H1 (cell line): ENCODE results near the gene BTBD9. TPM values are rescaled to one million over a fixed set of nuclear protein-coding genes. Genes with fewer than 3 reads are reported as not detected.

Source experiments
- CTCF ChIA-PET: fragments of 300-600 bp; sonication (Branson Sonifier 250); formaldehyde crosslinking; loops from one replicate; lab custom pipeline; 2021; ENCODE audit not compliant: partially characterized antibody; lab: Charles Lee
- POLR2A ChIA-PET: fragments of 300-600 bp; sonication (Branson Sonifier 250); formaldehyde crosslinking; loops from one replicate; lab custom pipeline; 2021; ENCODE audit warnings: inconsistent platforms; ENCODE audit not compliant: partially characterized antibody; lab: Charles Lee
- DNase-seq, 2 experiments: peaks; one replicate each; pipeline versions ENCODE4 v3.0.0 to v3.0.0-alpha.2; 2010 to 2022; ENCODE audit warnings: low spot score in 2 of 2, low read depth in 1 of 2, mixed read lengths in 1 of 2
- FAIRE-seq: peaks from 2 replicates; lab custom pipeline; 2011; peaks lifted over from hg19 to GRCh38; lab: Jason Lieb, UNC
- H2AFZ ChIP-seq: 2 replicates; pipeline ENCODE4 v1.8.1; 2012; ENCODE audit warnings: low read length, inconsistent platforms
- H2AK5ac ChIP-seq: 2 replicates; pipeline ENCODE4 v1.6.1; 2013; ENCODE audit warnings: low read depth, low read length
- H2BK120ac ChIP-seq: replicated peaks from 2 replicates; pipeline ENCODE3; 2013; ENCODE audit warnings: low read depth, low read length, inconsistent platforms
- H2BK12ac ChIP-seq: 2 replicates; pipeline ENCODE4 v1.6.1; 2013; ENCODE audit warnings: low read depth, low read length
- H2BK15ac ChIP-seq: 2 replicates; pipeline ENCODE4 v1.6.1; 2013; ENCODE audit warnings: low read length
- H2BK20ac ChIP-seq: 2 replicates; pipeline ENCODE4 v1.6.1; 2013; ENCODE audit warnings: low read length
- H2BK5ac ChIP-seq: 2 replicates; pipeline ENCODE4 v1.6.1; 2013; ENCODE audit warnings: low read depth, low read length
- H3K14ac ChIP-seq: 2 replicates; pipeline ENCODE4 v1.6.1; 2013; ENCODE audit warnings: inconsistent platforms; ENCODE audit not compliant: insufficient read length
- H3K18ac ChIP-seq: 2 replicates; pipeline ENCODE4 v1.6.1; 2013; ENCODE audit warnings: low read length; ENCODE audit errors: extremely low read depth
- H3K23ac ChIP-seq: 2 replicates; pipeline ENCODE4 v1.6.1; 2013; ENCODE audit warnings: inconsistent platforms; ENCODE audit not compliant: insufficient read length
- H3K23me2 ChIP-seq: 2 replicates; pipeline ENCODE4 v1.6.1; 2013; ENCODE audit warnings: low read depth, low read length
- H3K27ac ChIP-seq: 2 replicates; pipeline ENCODE4 v1.6.1; 2011; ENCODE audit warnings: low read depth, low read length, inconsistent platforms
- H3K27me3 ChIP-seq, 4 experiments: replicated peaks in 1 of 4; 1 replicate in 1 of 4; 2 replicates in 3 of 4; pipeline versions ENCODE4 v1.6.1 to v1.8.1; 2011 to 2013; ENCODE audit warnings: low read length in 3 of 4, mild to moderate bottlenecking in 3 of 4, inconsistent platforms in 2 of 4, mixed read lengths in 2 of 4, moderate library complexity in 1 of 4; ENCODE audit not compliant: control insufficient read depth in 3 of 4, insufficient read depth in 3 of 4; ENCODE audit errors: extremely low read depth in 1 of 4
- H3K36me3 ChIP-seq, 4 experiments: 2 replicates each; pipeline versions ENCODE4 v1.6.1 to v1.8.1; 2011 to 2013; ENCODE audit warnings: mild to moderate bottlenecking in 4 of 4, low read length in 3 of 4, moderate library complexity in 2 of 4, control low read depth in 1 of 4, inconsistent platforms in 1 of 4; ENCODE audit not compliant: insufficient read depth in 4 of 4, control insufficient read depth in 2 of 4
- H3K4ac ChIP-seq: replicated peaks from 2 replicates; pipeline ENCODE3; 2013; ENCODE audit warnings: low read length, low read depth, mixed read lengths, inconsistent platforms; ENCODE audit not compliant: insufficient read length
- H3K4me1 ChIP-seq, 4 experiments: replicated peaks in 1 of 4; 1 replicate in 1 of 4; 2 replicates in 3 of 4; pipeline versions ENCODE4 v1.6.1 to v1.8.1; 2011 to 2013; ENCODE audit warnings: low read length in 3 of 4, inconsistent platforms in 2 of 4, mixed read lengths in 1 of 4; ENCODE audit not compliant: insufficient read depth in 4 of 4, control insufficient read depth in 3 of 4
- H3K4me2 ChIP-seq, 2 experiments: 2 replicates each; pipeline versions ENCODE4 v1.6.1 to v1.8.1; 2011 to 2013; ENCODE audit warnings: low read depth in 2 of 2, low read length in 2 of 2, control low read depth in 1 of 2, inconsistent platforms in 1 of 2, mild to moderate bottlenecking in 1 of 2; ENCODE audit not compliant: insufficient read depth in 1 of 2
- H3K4me3 ChIP-seq, 4 experiments: fragments of 200-600, 300-600 bp in 1 of 4; sonication (generic), shearing (Covaris generic), sonication (Bioruptor Twin) in 1 of 4; 2 replicates each; pipeline versions ENCODE4 v1.5.1 to v1.8.1; 2011 to 2016; ENCODE audit warnings: low read length in 4 of 4, low read depth in 3 of 4, control low read depth in 2 of 4, inconsistent platforms in 2 of 4, mild to moderate bottlenecking in 2 of 4, mixed read lengths in 1 of 4, moderate library complexity in 1 of 4; ENCODE audit not compliant: insufficient read depth in 2 of 4; ENCODE audit errors: extremely low read depth in 1 of 4
- H3K56ac ChIP-seq: replicated peaks from 2 replicates; pipeline ENCODE3; 2013; ENCODE audit warnings: low read depth, mild to moderate bottlenecking, mixed read lengths, low read length, inconsistent platforms; ENCODE audit not compliant: insufficient read length
- H3K79me1 ChIP-seq: 2 replicates; pipeline ENCODE4 v1.6.1; 2013; ENCODE audit warnings: low read depth, low read length, control low read depth
- H3K79me2 ChIP-seq, 2 experiments: 2 replicates each; pipeline versions ENCODE4 v1.6.1 to v1.8.1; 2012 to 2013; ENCODE audit warnings: low read length in 2 of 2, mild to moderate bottlenecking in 2 of 2, inconsistent platforms in 1 of 2; ENCODE audit not compliant: insufficient read depth in 2 of 2, control insufficient read depth in 1 of 2
- H3K9ac ChIP-seq, 4 experiments: replicated peaks in 1 of 4; 1 replicate in 1 of 4; 2 replicates in 3 of 4; pipeline versions ENCODE4 v1.6.1 to v1.8.1; 2011 to 2013; ENCODE audit warnings: low read depth in 3 of 4, low read length in 3 of 4, control low read depth in 2 of 4, mild to moderate bottlenecking in 2 of 4, moderate library complexity in 2 of 4, inconsistent platforms in 1 of 4; ENCODE audit errors: extremely low read depth in 1 of 4
- H3K9me3 ChIP-seq, 2 experiments: 2 replicates each; pipeline versions ENCODE4 v1.6.1 to v1.8.1; 2012 to 2013; ENCODE audit warnings: mild to moderate bottlenecking in 2 of 2, moderate library complexity in 2 of 2, control low read depth in 1 of 2, inconsistent platforms in 1 of 2, low read depth in 1 of 2, low read length in 1 of 2, mixed read lengths in 1 of 2; ENCODE audit not compliant: insufficient read depth in 2 of 2
- H4K20me1 ChIP-seq, 2 experiments: replicated peaks in 1 of 2; 2 replicates each; pipeline versions ENCODE3 to v1.8.1; 2011 to 2013; ENCODE audit warnings: inconsistent platforms in 2 of 2, low read length in 2 of 2, mild to moderate bottlenecking in 1 of 2; ENCODE audit not compliant: insufficient read depth in 2 of 2, control insufficient read depth in 1 of 2
- H4K5ac ChIP-seq: 2 replicates; pipeline ENCODE4 v1.6.1; 2013; ENCODE audit warnings: low read length, low read depth, mixed read lengths, inconsistent platforms; ENCODE audit not compliant: insufficient read length
- H4K8ac ChIP-seq: 2 replicates; pipeline ENCODE4 v1.8.0; 2013; ENCODE audit warnings: mild to moderate bottlenecking, moderate library complexity, low read length, inconsistent platforms; ENCODE audit not compliant: insufficient read depth; ENCODE audit errors: extremely low read depth
- H4K91ac ChIP-seq: replicated peaks from 2 replicates; pipeline ENCODE3; 2013; ENCODE audit warnings: low read length, mixed read lengths, inconsistent platforms; ENCODE audit not compliant: insufficient read length
- ASH2L ChIP-seq: fragments of 200-600, 300-600 bp; sonication (generic); IDR thresholded peaks from one replicate; pipeline ENCODE4 v1.7.1; 2017; ENCODE audit warnings: low read length
- CHD1 ChIP-seq: IDR thresholded peaks from 2 replicates; pipeline ENCODE4 v1.6.1; 2012; ENCODE audit warnings: low read depth, low read length, improper control_type of control experiment
- EGR1 ChIP-seq: IDR thresholded peaks from 2 replicates; pipeline ENCODE4 v1.6.1; 2011; ENCODE audit warnings: low read depth, low read length, borderline replicate concordance
- RNF2 ChIP-seq: fragments of 200-900, 300-1000 bp; sonication (generic); IDR thresholded peaks from 2 replicates; pipeline ENCODE4 v1.7.1; 2016; ENCODE audit warnings: borderline replicate concordance, low read depth, mild to moderate bottlenecking, antibody characterized with exemption, low read length; ENCODE audit not compliant: poor library complexity, severe bottlenecking; ENCODE audit errors: missing control alignments
- RXRA ChIP-seq: IDR thresholded peaks from 2 replicates; pipeline ENCODE4 v1.6.1; 2011; ENCODE audit warnings: low read depth, mild to moderate bottlenecking, low read length, moderate library complexity; ENCODE audit not compliant: insufficient read depth
- TAF1 ChIP-seq: IDR thresholded peaks from 2 replicates; pipeline ENCODE4 v1.6.1; 2011; ENCODE audit warnings: mild to moderate bottlenecking, low read depth, low read length
- TBP ChIP-seq: IDR thresholded peaks from 2 replicates; pipeline ENCODE4 v1.6.1; 2011; ENCODE audit warnings: low read depth, low read length, improper control_type of control experiment
- WGBS, 2 experiments: shearing (Covaris generic) in 1 of 2; methylation state at CpG; one replicate each; pipeline versions ENCODE4 v1.1.6 to v1.1.7; 2013 to 2015; ENCODE audit warnings: low lambda C conversion rate in 2 of 2, mixed read lengths in 2 of 2, inconsistent platforms in 1 of 2, low coverage in 1 of 2, missing lambda C conversion rate in 1 of 2; ENCODE audit not compliant: insufficient replicate concordance in 2 of 2, insufficient coverage in 1 of 2, insufficient read length in 1 of 2; ENCODE audit errors: extremely low coverage in 1 of 2, missing lambda C conversion rate in 1 of 2; 5-methylcytosine and 5-hydroxymethylcytosine counted together
- polyA plus RNA-seq, 7 experiments: library from polyadenylated mRNA; depleted of rRNA in 3 of 7; stranded (reverse) in 5 of 7; unstranded in 2 of 7; fragments of >200 nt in 5 of 7; fragments of 200-250 nt in 2 of 7; gene quantifications; 1 replicate in 5 of 7; 2 replicates in 1 of 7; 4 replicates in 1 of 7; pipeline versions ENCODE4 v1.2.1 to v1.2.3, GENCODE V29; 2011 to 2013; ENCODE audit warnings: missing spikeins in 2 of 7, mixed read lengths in 2 of 7
- total RNA-seq: library from RNA; stranded (reverse); fragmentation: NEBNext Ultra II Directional; extraction: Animal tissue kit (Norgen Biotek cat#: 25700); gene quantifications from 2 replicates; pipeline ENCODE4 v1.2.1, GENCODE V29; 2021
- TF ChIP-seq, protein P1 (sequence below): IDR thresholded peaks from 2 replicates; pipeline ENCODE4 v1.6.1; 2012; ENCODE audit warnings: low read length, inconsistent platforms

BTBD9 gene
- total and polyA plus RNA-seq, 2 of the 8 experiments (the other 6 are each of a cell fraction or from before 2014, with no cell fraction given): 0.92 to 4.1 TPM

GRCh38 chr6:38178584-38178886 lies 461.2 kb downstream of the BTBD9 start:
- Histone ChIP-seq H3K4ac (no peak overlapping the region), H2BK20ac (no peak overlapping the region), H3K79me2 (no peaks in the 10 kb centered on the region), H3K56ac (no peak overlapping the region), H4K8ac (no peak overlapping the region), H2AFZ (no peak overlapping the region), H4K91ac (no peak overlapping the region), H2AK5ac (no peak overlapping the region), H3K27ac (no peak overlapping the region), H3K79me1 (no peaks in the 10 kb centered on the region), H4K5ac (no peak overlapping the region), H3K27me3 (no peaks in the 10 kb centered on the region), H3K9ac (no peak overlapping the region), H4K20me1 (peaks cover 0 to 2% of the 10 kb centered on the region in 2 experiments), H3K4me3 (no peak overlapping the region), H3K9me3 (no peaks in the 10 kb centered on the region), H3K4me2 (no peak overlapping the region), H2BK5ac (no peak overlapping the region), H3K36me3 (no peaks in the 10 kb centered on the region), H3K23me2 (no peaks in the 10 kb centered on the region), H3K18ac (no peak overlapping the region), H2BK120ac (no peak overlapping the region), H2BK15ac (no peak overlapping the region), H3K4me1 (peaks cover 0 to 4% (median 0%) of the 10 kb centered on the region in 4 experiments; a peak in 3 of 7 replicates), H2BK12ac (0 out of 2 replicates have a peak overlapping the region, but pooled peaks have one; percentile 29), H3K14ac (no peak overlapping the region), H3K23ac (no peak overlapping the region)
- no peak for DNase-seq
- FAIRE-seq: no peak
- ChIA-PET CTCF (interaction anchor here (0.7 to 2.6 kb wide), 7 partner anchors 10 to 570 kb away, joined by 3 to 12 read pairs (median 3); no protein-coding TSS in a partner anchor), POLR2A (no interaction called here)
- WGBS, 2 experiments: 88% methylated on average over 1 of the region's 2 CpGs; no CpG with 5 or more reads in 1 of the 2 experiments
- no peak for TF ChIP-seq TAF1
- TF ChIP-seq RXRA: no peak
- no peak for TF ChIP-seq CHD1
- TF ChIP-seq, protein P1, sequence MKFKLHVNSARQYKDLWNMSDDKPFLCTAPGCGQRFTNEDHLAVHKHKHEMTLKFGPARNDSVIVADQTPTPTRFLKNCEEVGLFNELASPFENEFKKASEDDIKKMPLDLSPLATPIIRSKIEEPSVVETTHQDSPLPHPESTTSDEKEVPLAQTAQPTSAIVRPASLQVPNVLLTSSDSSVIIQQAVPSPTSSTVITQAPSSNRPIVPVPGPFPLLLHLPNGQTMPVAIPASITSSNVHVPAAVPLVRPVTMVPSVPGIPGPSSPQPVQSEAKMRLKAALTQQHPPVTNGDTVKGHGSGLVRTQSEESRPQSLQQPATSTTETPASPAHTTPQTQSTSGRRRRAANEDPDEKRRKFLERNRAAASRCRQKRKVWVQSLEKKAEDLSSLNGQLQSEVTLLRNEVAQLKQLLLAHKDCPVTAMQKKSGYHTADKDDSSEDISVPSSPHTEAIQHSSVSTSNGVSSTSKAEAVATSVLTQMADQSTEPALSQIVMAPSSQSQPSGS: no peak
- no peak for TF ChIP-seq ASH2L
- TF ChIP-seq EGR1: no peak
- no peak for TF ChIP-seq RNF2
- TF ChIP-seq TBP: no peak
